Measurements from ENCODE around the gene RPS29.
"Not testable (repeated sequence)": the region's sequence is repeated elsewhere in the genome, so short reads cannot be mapped to it uniquely, and the experiment has no call there.

The RPS29 gene

GRCh38 chr14:49585803-49586672, at the start of gene RPS29:
RPS29 (minus strand) TSS chr14:49586380; CDS start chr14:49586346, 34 bp downstream.
- DNase-seq, result peak; percentile 97

GRCh38 chr14:49634547-49635334, 48.6 kb upstream of the RPS29 start, which contains the start of gene DNAAF2:
DNAAF2 (minus strand) TSS chr14:49635244; CDS start chr14:49635149, 95 bp downstream.
- peak; percentile 33 to 34 for DNase-seq

- peak; percentile 76 to 87 for DNase-seq
Observed at GRCh38 chr14:49633640-49634546, 47.7 kb upstream of the RPS29 start.

- no peak for DNase-seq
Observed at GRCh38 chr14:49623941-49624839, 38.0 kb upstream of the RPS29 start.

- no peak for DNase-seq
Observed at GRCh38 chr14:49623387-49623786, 37.2 kb upstream of the RPS29 start.

- DNase-seq, result no peak
Observed at GRCh38 chr14:49622022-49622607, 35.9 kb upstream of the RPS29 start.

GRCh38 chr14:49621114-49621881, 35.1 kb upstream of the RPS29 start:
- peak; percentile 58 to 61 for DNase-seq

- DNase-seq, result peak; percentile 94 to 95
Observed at GRCh38 chr14:49620182-49621113, 34.3 kb upstream of the RPS29 start, which contains the start of the genes MGAT2 and RPL36AL. MGAT2 (plus strand) TSS chr14:49620799; CDS start chr14:49621269, 470 bp downstream. RPL36AL (minus strand) TSS chr14:49620626; CDS start chr14:49619104, 1,522 bp downstream.

GRCh38 chr14:49619730-49620129, 33.5 kb upstream of the RPS29 start:
- no peak for DNase-seq

- DNase-seq, result not testable (repeated sequence)
Observed at GRCh38 chr14:49619273-49619672, 33.1 kb upstream of the RPS29 start.

- DNase-seq, result no peak
Observed at GRCh38 chr14:49617852-49618519, 31.8 kb upstream of the RPS29 start.

GRCh38 chr14:49615776-49616175, 29.6 kb upstream of the RPS29 start:
- no peak for DNase-seq

- DNase-seq, result no peak
Observed at GRCh38 chr14:49614196-49614595, 28.0 kb upstream of the RPS29 start.

GRCh38 chr14:49612671-49613070, 26.5 kb upstream of the RPS29 start:
- DNase-seq, result no peak

GRCh38 chr14:49612251-49612650, 26.1 kb upstream of the RPS29 start:
- no peak for DNase-seq

GRCh38 chr14:49607583-49607982, 21.4 kb upstream of the RPS29 start:
- no peak for DNase-seq

- peak; percentile 71 for DNase-seq
Observed at GRCh38 chr14:49598485-49599300, 12.5 kb upstream of the RPS29 start, which contains the start of gene LRR1. LRR1 (plus strand) TSS chr14:49598940; CDS start chr14:49599021, 81 bp downstream.

Data from AML-193 (cell line).